Cardiac fibroblast (primary cell): ENCODE measurements around the gene DOC2B.

Experiments used
- DNase-seq, 2 donors: peaks; one replicate each; pipeline versions ENCODE4 v3.0.0 to v3.0.0-alpha.2; 2010; ENCODE audit warnings: low read depth in 2 of 2
- H3K4me3 ChIP-seq, 2 donors: replicated peaks in 1 of 2; 1 replicate in 1 of 2; 2 replicates in 1 of 2; pipeline ENCODE4 v1.5.1; 2011; ENCODE audit warnings: low read depth in 2 of 2, low read length in 2 of 2, mild to moderate bottlenecking in 2 of 2, moderate library complexity in 1 of 2
- TF ChIP-seq, protein P1 (sequence below): IDR thresholded peaks from one replicate; pipeline ENCODE4 v1.5.1; 2011; ENCODE audit warnings: low read depth, mild to moderate bottlenecking, low read length, inconsistent platforms

DOC2B gene

DNA sequence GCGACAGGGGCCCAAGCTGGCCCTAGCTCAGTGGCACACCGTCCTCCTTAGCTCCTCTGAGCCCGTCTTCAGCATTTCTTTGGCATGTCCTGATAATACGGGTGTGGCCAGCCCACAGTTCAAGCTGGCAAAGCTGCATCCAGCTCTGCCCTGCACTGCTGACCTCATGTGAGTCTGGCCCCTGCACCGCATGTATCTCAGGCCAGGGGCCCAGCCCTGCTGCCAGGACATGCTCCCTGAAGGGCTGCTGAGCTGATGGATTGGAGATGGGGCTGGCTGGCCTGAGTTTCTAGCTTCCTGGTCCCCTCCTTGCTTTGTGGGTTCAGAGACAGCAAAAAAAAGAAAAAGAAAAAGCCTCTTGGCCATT lies 2.4 kb downstream of the DOC2B start:
- TF ChIP-seq, protein P1, sequence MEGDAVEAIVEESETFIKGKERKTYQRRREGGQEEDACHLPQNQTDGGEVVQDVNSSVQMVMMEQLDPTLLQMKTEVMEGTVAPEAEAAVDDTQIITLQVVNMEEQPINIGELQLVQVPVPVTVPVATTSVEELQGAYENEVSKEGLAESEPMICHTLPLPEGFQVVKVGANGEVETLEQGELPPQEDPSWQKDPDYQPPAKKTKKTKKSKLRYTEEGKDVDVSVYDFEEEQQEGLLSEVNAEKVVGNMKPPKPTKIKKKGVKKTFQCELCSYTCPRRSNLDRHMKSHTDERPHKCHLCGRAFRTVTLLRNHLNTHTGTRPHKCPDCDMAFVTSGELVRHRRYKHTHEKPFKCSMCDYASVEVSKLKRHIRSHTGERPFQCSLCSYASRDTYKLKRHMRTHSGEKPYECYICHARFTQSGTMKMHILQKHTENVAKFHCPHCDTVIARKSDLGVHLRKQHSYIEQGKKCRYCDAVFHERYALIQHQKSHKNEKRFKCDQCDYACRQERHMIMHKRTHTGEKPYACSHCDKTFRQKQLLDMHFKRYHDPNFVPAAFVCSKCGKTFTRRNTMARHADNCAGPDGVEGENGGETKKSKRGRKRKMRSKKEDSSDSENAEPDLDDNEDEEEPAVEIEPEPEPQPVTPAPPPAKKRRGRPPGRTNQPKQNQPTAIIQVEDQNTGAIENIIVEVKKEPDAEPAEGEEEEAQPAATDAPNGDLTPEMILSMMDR = no peak
- no peak overlapping the region for H3K4me3 ChIP-seq
- DNase-seq = no peak

DNA sequence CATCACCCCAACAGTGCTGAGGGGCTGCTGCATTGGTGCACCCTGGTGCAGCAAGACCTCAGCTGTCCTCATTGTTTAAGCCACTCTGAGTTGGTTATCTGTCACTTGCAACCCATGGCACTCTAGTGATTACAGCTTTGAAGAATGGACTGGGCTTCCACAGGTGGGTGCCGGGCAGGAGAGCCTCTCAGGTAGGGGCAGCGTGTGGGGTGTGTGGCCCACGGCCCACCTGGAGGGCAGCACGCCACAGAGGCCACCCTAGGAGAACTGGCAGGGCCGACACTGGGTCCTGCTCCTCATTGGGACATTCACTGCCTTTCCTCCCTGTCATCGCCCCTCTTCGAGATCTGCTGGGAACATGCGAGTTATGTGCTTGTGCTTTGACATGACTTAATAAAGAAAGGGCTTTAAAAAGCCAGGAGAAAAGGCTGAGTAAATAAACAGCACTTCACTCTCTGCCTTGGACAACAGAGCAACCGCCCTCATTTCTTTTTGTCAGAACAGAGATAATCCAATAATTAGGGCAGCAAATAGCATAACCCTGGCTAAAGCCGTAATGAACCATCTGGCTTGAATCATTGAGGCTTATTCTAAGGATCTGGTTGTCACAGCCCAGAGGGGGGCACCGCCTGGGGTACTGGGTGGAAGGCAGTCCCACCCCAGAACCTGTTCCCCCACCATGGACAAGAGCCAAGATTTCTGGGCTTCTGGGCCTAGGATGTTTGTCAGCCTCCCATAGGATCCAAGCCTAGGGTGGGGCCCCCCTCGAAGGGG lies 3.0 kb downstream of the DOC2B start:
- TF ChIP-seq, protein P1 = no peak
- H3K4me3 ChIP-seq = no peak overlapping the region
- DNase-seq = no peak

DNA sequence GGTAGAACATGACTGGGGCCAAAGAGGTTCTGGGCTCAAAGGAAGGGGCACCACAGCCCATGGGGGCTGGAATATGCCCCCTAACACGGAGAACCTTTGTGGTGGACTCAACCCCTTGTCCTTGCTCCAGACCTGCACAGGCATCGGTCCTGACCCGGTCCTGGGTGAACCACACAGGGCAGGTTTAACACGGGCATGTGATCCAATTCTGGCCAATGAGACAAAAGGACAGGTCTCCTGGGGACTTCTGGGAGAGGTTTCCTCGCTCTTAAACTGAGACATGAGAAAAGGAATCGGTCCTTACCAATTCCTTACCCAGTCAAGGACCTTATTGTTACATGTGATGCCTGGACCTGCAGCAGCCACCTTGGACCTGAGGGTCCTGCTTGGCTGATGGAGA lies 3.7 kb downstream of the DOC2B start:
- no peak for DNase-seq
- no peak overlapping the region for H3K4me3 ChIP-seq
- TF ChIP-seq, protein P1 = no peak

DNA sequence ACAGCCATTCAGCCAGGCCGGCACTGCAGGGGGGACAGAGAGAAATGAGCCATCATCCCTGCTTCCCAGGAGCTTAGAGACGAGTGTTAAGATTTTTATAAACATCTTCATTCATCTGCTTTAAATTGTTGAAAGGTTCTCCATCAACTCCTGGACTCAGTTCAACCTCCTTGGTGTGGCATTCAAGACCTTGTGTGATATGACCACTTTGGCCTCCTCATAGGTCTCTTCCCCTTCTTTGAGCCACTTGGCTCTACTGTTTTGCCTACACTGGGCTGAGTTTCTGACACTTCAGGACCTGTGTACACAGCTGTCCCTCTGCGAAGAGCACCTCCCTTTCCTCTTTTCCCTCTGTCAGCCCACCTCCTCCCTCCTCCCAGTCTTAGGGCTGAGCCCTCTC lies 4.3 kb downstream of the DOC2B start:
- TF ChIP-seq, protein P1 = no peak
- no peak for DNase-seq
- H3K4me3 ChIP-seq = no peak overlapping the region

DNA sequence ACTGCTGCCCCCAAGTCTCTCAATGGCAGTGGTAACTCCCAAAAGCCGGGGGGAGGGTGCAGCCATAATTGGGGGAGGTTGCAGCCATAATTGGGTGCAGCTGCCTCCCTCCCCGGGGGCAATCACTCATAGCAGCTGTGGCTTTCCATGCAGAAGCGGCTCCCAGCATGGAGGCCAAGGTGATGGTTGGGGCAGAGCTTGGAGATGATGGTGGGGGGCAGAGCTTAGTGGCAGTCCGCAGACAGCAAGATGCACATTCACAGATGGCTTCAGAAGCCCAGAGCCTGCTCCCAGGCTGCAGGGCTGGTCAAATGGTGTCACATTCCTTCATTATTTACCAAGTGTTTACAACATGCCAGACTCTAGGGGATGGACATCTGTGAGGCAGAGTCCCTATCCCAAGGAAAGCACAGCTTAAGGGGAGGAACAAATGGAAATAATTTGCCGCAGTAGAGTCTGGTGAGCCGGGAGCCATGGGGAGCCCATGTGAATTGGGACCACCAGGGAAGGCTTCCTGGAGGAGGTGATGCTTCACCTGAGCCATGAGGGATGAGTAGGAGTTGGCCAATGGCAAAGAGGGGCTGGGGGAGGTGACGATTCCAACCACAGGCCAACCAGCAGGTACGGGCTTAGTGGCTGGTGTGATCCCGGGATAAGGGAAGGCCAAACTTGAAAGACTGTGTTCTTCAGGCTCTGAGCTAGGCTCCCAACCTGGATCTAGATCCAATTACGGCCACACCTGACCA lies 8.1 kb downstream of the DOC2B start:
- no peak overlapping the region for H3K4me3 ChIP-seq
- no peak for DNase-seq
- TF ChIP-seq, protein P1 = no peak

DNA sequence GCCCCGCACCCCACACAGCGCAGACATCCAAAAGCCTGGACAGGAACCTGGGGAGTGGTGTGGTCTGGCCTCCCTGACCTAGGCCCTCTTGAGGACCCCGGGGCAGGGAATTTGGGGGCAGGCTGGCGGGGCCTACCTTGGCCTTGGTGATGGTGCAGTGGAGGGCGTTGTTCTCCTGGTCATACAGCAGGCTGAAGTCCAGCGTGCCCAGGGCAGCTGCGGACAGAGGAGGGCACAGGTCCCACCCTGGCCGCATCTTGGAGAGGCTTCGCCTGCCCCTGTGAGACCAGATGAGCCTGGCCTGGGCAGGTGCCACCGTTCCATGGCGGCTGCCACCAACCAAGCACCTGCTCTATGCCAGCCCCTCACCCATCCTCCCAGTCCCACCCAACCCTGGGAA lies 9.0 kb downstream of the DOC2B start:
- H3K4me3 ChIP-seq = no peak overlapping the region
- no peak for DNase-seq
- TF ChIP-seq, protein P1 = no peak
